ENCODE results near the gene UNC13B. TPM values are rescaled to one million over a fixed set of nuclear protein-coding genes. Genes with fewer than 3 reads are reported as not detected.
A peak's percentile ranks its signal among the peaks of the same experiment; 100 is the strongest.

The UNC13B gene
- total and polyA plus RNA-seq, 9 of the 15 experiments (the other 6 are each of a cell fraction or from before 2014, with no cell fraction given), result 2.4 to 11.5 (median 8.6) TPM

DNA sequence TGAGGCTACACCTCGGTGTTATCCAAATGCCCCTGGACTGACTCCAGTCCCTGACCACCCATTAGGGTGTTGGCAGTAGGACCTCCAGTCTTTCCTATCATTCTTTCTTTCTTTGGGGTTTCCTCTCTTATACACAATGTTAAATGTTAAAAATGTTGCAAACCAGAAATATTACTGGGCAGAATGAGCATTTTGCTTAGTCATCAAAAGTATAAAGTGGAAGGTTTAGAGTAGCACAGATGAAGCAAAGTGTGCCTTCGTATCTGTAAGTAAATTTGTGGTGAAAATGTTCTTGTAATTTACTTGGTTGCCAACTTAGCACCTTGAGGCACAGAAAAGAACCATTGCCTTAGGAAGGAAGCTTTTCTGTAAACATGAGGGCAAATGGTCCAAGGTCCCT lies 21.7 kb upstream of the UNC13B start:
- H3K27me3 ChIP-seq (ENCODE audit: control insufficient read depth in 2 of 2, insufficient read depth in 2 of 2, low read length in 2 of 2), result no peaks in the 10 kb centered on the region
- H3K4me1 ChIP-seq (replicated peaks in 1 of 2; ENCODE audit: control insufficient read depth in 2 of 2, insufficient read depth in 2 of 2, low read length in 2 of 2), result peaks cover 0 to 8% of the 10 kb centered on the region in 2 experiments; a peak in 2 of 5 replicates
- no peaks in the 10 kb centered on the region for H3K9me1 ChIP-seq (ENCODE audit: control insufficient read depth, insufficient read depth, low read length)
- no peak overlapping the region for H3K4me3 ChIP-seq
- H4K20me1 ChIP-seq (replicated peaks; ENCODE audit: control insufficient read depth, insufficient read depth, low read length), result no peaks in the 10 kb centered on the region
- TF ChIP-seq MAFG (tag; conservative IDR thresholded peaks at IDR 0.05), result peak; percentile 78
- no peak for TF ChIP-seq HMBOX1 (IDR thresholded peaks at IDR 0.05)
- peak; percentile 91 for TF ChIP-seq MAFK (IDR thresholded peaks at IDR 0.05; ENCODE audit: low read length)
- no peak for TF ChIP-seq ZNF79 (CRISPR knock-in tag; IDR thresholded peaks at IDR 0.05; ENCODE audit: low read depth)
- no peak for TF ChIP-seq CBX1 (IDR thresholded peaks at IDR 0.05; ENCODE audit: low read depth)
- no peak for TF ChIP-seq HNRNPL (IDR thresholded peaks at IDR 0.05; ENCODE audit: low read depth, low read length)
- TF ChIP-seq TARDBP (IDR thresholded peaks at IDR 0.05), result no peak
- peak; percentile 94 for TF ChIP-seq ZNF316 (IDR thresholded peaks at IDR 0.05)
- TF ChIP-seq MAFF (IDR thresholded peaks at IDR 0.05; ENCODE audit: low read length), result peak; percentile 91
- peak; percentile 88 for TF ChIP-seq C11orf30 (IDR thresholded peaks at IDR 0.05; ENCODE audit: low read depth)
- TF ChIP-seq, protein P1, sequence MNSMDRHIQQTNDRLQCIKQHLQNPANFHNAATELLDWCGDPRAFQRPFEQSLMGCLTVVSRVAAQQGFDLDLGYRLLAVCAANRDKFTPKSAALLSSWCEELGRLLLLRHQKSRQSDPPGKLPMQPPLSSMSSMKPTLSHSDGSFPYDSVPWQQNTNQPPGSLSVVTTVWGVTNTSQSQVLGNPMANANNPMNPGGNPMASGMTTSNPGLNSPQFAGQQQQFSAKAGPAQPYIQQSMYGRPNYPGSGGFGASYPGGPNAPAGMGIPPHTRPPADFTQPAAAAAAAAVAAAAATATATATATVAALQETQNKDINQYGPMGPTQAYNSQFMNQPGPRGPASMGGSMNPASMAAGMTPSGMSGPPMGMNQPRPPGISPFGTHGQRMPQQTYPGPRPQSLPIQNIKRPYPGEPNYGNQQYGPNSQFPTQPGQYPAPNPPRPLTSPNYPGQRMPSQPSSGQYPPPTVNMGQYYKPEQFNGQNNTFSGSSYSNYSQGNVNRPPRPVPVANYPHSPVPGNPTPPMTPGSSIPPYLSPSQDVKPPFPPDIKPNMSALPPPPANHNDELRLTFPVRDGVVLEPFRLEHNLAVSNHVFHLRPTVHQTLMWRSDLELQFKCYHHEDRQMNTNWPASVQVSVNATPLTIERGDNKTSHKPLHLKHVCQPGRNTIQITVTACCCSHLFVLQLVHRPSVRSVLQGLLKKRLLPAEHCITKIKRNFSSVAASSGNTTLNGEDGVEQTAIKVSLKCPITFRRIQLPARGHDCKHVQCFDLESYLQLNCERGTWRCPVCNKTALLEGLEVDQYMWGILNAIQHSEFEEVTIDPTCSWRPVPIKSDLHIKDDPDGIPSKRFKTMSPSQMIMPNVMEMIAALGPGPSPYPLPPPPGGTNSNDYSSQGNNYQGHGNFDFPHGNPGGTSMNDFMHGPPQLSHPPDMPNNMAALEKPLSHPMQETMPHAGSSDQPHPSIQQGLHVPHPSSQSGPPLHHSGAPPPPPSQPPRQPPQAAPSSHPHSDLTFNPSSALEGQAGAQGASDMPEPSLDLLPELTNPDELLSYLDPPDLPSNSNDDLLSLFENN (IDR thresholded peaks at IDR 0.05; ENCODE audit: low read depth in 2 of 2, low read length in 2 of 2), result no peak
- intact Hi-C loops (cut with micrococcal nuclease) (no loop called here), in situ Hi-C loops (cut with MboI) (no loop called here)
- POLR2A ChIA-PET, result no interaction called here
- CTCF ChIA-PET (ENCODE audit: low intra/inter-chr PET ratio), result no interaction called here
- H3K27ac ChIP-seq (ENCODE audit: extremely low read depth, low read depth, low read length), result no peak overlapping the region
- no peaks in the 10 kb centered on the region for H3K36me3 ChIP-seq (ENCODE audit: control insufficient read depth, insufficient read depth, low read length)
- peak overlapping the region; percentile 3; the same call in 1 of the 2 replicates for H2AFZ ChIP-seq (ENCODE audit: low read depth, low read length)
- DNase-seq (ENCODE audit: extremely low read depth in 1 of 4, low spot score in 3 of 4) (no peak), FAIRE-seq (no peak), ATAC-seq (no peak)
- H3K4me2 ChIP-seq (ENCODE audit: insufficient read depth, low read length), result no peak overlapping the region
- H3K79me2 ChIP-seq (ENCODE audit: control insufficient read depth, insufficient read depth, low read length), result no peaks in the 10 kb centered on the region
- 22% methylated on average over 2 of the region's 2 CpGs for WGBS (ENCODE audit: insufficient coverage, low coverage, missing lambda C conversion rate)
- BruUV-seq (replicated peaks), result no TSS peak
- no peak overlapping the region for H3K9ac ChIP-seq (ENCODE audit: insufficient read depth in 1 of 2, low read depth in 2 of 2, low read length in 2 of 2)
- H3K9me3 ChIP-seq (replicated peaks; ENCODE audit: control insufficient read depth, insufficient read depth, low read depth, low read length), result peaks cover 7% of the 10 kb centered on the region
